ENCODE measurements around the gene TEDC2. TPM values are rescaled to one million over a fixed set of nuclear protein-coding genes. Genes with fewer than 3 reads are reported as not detected.

Gene TEDC2
- total RNA-seq, 4 donors from 2014 or later = 0.64 to 1.9 (median 1.8) TPM

DNA sequence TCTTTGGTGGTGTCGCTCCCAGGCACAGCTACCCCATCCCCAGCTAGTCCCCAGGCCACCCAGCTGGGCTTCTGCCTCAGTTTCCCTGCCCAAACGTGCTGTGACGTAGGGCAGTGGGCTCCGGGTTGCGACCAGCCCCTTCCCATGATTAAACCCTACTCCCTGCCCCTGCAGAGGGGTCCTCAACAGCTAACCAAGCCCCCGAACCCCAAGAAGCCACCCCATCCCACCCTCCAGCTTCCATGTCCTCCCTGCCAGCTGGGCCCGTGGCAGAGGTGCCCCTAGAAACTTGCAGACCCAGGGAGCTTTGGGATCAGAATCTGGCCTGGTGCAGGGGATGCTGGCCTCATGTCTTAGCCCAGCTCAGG, 10.3 kb downstream of the TEDC2 start:
- no peak for TF ChIP-seq POLR2A (IDR thresholded peaks at IDR 0.05)
- TF ChIP-seq, protein P1, sequence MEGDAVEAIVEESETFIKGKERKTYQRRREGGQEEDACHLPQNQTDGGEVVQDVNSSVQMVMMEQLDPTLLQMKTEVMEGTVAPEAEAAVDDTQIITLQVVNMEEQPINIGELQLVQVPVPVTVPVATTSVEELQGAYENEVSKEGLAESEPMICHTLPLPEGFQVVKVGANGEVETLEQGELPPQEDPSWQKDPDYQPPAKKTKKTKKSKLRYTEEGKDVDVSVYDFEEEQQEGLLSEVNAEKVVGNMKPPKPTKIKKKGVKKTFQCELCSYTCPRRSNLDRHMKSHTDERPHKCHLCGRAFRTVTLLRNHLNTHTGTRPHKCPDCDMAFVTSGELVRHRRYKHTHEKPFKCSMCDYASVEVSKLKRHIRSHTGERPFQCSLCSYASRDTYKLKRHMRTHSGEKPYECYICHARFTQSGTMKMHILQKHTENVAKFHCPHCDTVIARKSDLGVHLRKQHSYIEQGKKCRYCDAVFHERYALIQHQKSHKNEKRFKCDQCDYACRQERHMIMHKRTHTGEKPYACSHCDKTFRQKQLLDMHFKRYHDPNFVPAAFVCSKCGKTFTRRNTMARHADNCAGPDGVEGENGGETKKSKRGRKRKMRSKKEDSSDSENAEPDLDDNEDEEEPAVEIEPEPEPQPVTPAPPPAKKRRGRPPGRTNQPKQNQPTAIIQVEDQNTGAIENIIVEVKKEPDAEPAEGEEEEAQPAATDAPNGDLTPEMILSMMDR (IDR thresholded peaks at IDR 0.05) = no peak
- H3K4me3 ChIP-seq (ENCODE audit: low read depth, poor library complexity, severe bottlenecking) = no peak overlapping the region
- intact Hi-C loops (cut with DNase I; ENCODE audit: low total_unique reads) = no loop called here
- DNase-seq (ENCODE audit: low spot score in 2 of 2) = no peak
- 82 to 90% methylated on average over 7 of the region's 7 CpGs for WGBS, 2 donors

DNA sequence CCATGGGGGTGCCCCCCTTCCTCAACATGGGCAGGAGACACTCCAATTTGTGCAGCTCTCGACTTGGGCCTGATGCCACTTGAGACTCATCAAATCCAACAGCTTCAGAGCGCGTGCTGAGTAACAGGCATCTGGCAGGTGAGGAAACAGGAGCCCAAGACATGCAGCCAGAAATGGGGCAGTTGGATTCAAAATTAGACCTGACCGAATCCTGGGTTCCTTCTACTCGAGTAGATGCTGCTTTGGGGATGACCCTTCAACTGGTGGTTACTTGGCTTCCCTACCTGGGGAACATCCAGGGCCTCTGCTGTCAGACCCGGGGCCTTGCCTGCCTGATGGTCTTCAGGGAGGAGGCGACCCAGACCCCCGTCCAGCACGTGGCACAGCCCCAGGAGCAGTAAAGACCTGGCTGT, 10.7 kb downstream of the TEDC2 start:
- intact Hi-C loops (cut with DNase I; ENCODE audit: low total_unique reads) = no loop called here
- no peak overlapping the region for H3K4me3 ChIP-seq (ENCODE audit: low read depth, poor library complexity, severe bottlenecking)
- WGBS, 2 donors = 15 to 32% methylated on average over 5 to 6 of the region's 9 CpGs
- DNase-seq (ENCODE audit: low spot score in 2 of 2) = no peak
- no peak for TF ChIP-seq POLR2A (IDR thresholded peaks at IDR 0.05)

DNA sequence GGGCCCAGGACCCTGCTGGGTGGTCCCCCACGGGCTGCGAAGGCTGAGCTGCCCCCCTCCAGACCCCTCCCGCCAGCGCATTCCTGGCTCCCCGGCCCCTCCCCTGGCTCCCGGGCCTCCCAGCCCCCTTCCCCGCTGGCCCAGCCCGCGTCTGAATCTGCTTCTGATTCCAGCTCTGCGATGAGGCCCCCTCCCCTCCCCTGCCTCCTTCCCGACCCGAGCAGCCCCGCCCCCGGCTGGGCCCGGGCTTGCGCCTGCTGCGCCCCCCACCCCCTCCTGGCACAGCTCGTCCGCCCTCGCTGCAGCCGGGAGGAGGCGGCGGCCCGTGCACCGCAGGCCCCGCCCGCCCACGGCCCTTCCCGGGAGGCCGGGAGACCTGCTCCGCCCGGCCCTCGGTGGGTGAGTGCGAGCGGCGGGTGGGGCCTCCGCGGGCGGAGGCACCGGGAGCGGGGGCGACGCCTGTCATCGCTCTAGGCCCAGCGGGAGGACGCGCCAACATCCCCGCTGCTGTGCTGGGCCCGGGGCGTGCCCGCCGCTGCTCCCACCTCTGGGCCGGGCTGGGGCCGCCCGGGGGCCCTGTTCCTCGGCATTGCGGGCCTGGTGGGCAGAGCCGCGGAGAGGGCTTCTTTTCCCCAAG, 11.2 kb downstream of the TEDC2 start, which contains the start of gene NTN3:
NTN3 (plus strand) TSS at position 282 of the 637 bp plus-strand sequence. CDS start 405 bp downstream, outside the sequence.
- no peak for DNase-seq (ENCODE audit: low spot score in 2 of 2)
- TF ChIP-seq, protein P1 (IDR thresholded peaks at IDR 0.05) = no peak
- no peak for TF ChIP-seq POLR2A (IDR thresholded peaks at IDR 0.05)
- intact Hi-C loops (cut with DNase I; ENCODE audit: low total_unique reads) = no loop called here
- WGBS, 2 donors = 0% methylated on average over 4 of the region's 59 CpGs; no CpG with 5 or more reads in 1 of the 2 donors
- H3K4me3 ChIP-seq (ENCODE audit: low read depth, poor library complexity, severe bottlenecking) = peak within 1 kb of the TSS; percentile 7

DNA sequence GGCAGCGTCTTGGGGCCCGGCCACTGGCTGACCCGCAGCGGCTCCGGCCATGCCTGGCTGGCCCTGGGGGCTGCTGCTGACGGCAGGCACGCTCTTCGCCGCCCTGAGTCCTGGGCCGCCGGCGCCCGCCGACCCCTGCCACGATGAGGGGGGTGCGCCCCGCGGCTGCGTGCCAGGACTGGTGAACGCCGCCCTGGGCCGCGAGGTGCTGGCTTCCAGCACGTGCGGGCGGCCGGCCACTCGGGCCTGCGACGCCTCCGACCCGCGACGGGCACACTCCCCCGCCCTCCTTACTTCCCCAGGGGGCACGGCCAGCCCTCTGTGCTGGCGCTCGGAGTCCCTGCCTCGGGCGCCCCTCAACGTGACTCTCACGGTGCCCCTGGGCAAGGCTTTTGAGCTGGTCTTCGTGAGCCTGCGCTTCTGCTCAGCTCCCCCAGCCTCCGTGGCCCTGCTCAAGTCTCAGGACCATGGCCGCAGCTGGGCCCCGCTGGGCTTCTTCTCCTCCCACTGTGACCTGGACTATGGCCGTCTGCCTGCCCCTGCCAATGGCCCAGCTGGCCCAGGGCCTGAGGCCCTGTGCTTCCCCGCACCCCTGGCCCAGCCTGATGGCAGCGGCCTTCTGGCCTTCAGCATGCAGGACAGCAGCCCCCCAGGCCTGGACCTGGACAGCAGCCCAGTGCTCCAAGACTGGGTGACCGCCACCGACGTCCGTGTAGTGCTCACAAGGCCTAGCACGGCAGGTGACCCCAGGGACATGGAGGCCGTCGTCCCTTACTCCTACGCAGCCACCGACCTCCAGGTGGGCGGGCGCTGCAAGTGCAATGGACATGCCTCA, 12.0 kb downstream of the TEDC2 start:
- peak overlapping the region; percentile 7 for H3K4me3 ChIP-seq (ENCODE audit: low read depth, poor library complexity, severe bottlenecking)
- intact Hi-C loops (cut with DNase I; ENCODE audit: low total_unique reads) = no loop called here
- 63% methylated on average over 17 to 29 of the region's 61 CpGs for WGBS, 2 donors
- DNase-seq (ENCODE audit: low spot score in 2 of 2) = no peak
- TF ChIP-seq POLR2A (IDR thresholded peaks at IDR 0.05) = no peak
- TF ChIP-seq, protein P1 (IDR thresholded peaks at IDR 0.05) = no peak

DNA sequence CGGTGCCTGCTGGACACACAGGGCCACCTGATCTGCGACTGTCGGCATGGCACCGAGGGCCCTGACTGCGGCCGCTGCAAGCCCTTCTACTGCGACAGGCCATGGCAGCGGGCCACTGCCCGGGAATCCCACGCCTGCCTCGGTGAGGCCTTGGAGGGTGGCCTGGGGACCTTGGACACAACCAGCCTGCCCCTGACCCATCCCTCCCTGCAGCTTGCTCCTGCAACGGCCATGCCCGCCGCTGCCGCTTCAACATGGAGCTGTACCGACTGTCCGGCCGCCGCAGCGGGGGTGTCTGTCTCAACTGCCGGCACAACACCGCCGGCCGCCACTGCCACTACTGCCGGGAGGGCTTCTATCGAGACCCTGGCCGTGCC, 12.6 kb downstream of the TEDC2 start:
- intact Hi-C loops (cut with DNase I; ENCODE audit: low total_unique reads) = no loop called here
- TF ChIP-seq POLR2A (IDR thresholded peaks at IDR 0.05) = no peak
- TF ChIP-seq, protein P1 (IDR thresholded peaks at IDR 0.05) = no peak
- DNase-seq (ENCODE audit: low spot score in 2 of 2) = no peak
- 90 to 98% methylated on average over 13 to 27 of the region's 27 CpGs for WGBS, 2 donors
- no peak overlapping the region for H3K4me3 ChIP-seq (ENCODE audit: low read depth, poor library complexity, severe bottlenecking)

DNA sequence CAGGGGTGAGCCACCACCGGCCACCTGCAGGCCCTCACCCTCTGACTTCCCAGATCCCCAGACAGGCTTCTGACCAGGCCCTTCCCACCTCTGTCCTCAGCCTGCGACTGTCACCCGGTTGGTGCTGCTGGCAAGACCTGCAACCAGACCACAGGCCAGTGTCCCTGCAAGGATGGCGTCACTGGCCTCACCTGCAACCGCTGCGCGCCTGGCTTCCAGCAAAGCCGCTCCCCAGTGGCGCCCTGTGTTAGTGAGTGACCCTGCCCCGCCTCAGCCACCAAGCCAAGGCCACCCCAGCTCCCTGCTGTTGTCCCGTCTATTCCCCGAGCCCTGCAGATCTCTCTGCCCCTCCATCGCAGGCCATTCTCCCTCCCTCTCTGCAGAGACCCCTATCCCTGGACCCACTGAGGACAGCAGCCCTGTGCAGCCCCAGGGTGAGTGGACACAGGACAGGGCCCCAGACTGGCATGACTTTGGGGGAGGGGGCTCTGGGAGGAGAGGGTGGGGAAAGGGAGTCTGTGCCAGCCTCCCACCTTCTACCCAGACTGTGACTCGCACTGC, 13.1 kb downstream of the TEDC2 start:
- WGBS, 2 donors = 87% methylated on average over 13 to 14 of the region's 14 CpGs
- intact Hi-C loops (cut with DNase I; ENCODE audit: low total_unique reads) = no loop called here
- DNase-seq (ENCODE audit: low spot score in 2 of 2) = no peak
- no peak for TF ChIP-seq POLR2A (IDR thresholded peaks at IDR 0.05)
- TF ChIP-seq, protein P1 (IDR thresholded peaks at IDR 0.05) = no peak
- H3K4me3 ChIP-seq (ENCODE audit: low read depth, poor library complexity, severe bottlenecking) = no peak overlapping the region
